Skeletal muscle tissue (tissue), 4 donors: ENCODE data around the gene TM9SF2. TPM values are rescaled to one million over a fixed set of nuclear protein-coding genes. Genes with fewer than 3 reads are reported as not detected.
"Not testable (repeated sequence)": the region's sequence is repeated elsewhere in the genome, so short reads cannot be mapped to it uniquely, and the experiment has no call there.

Experiments used
- H3K27ac ChIP-seq: one replicate; pipeline ENCODE4 v1.7.0; 2013; ENCODE audit warnings: mild to moderate bottlenecking, low read depth, low read length, inconsistent platforms
- H3K27me3 ChIP-seq, 3 donors: one replicate each; pipeline ENCODE4 v1.7.0; 2013; ENCODE audit warnings: low read length in 3 of 3; ENCODE audit not compliant: control insufficient read depth in 3 of 3, insufficient read depth in 3 of 3
- H3K36me3 ChIP-seq, 3 donors: one replicate each; pipeline ENCODE4 v1.7.0; 2013; ENCODE audit warnings: low read length in 3 of 3; ENCODE audit not compliant: control insufficient read depth in 3 of 3, insufficient read depth in 3 of 3
- H3K4me1 ChIP-seq, 3 donors: one replicate each; pipeline ENCODE4 v1.7.0; 2013; ENCODE audit warnings: low read length in 3 of 3, mild to moderate bottlenecking in 3 of 3; ENCODE audit not compliant: control insufficient read depth in 3 of 3, insufficient read depth in 3 of 3
- H3K4me3 ChIP-seq, 3 donors: one replicate each; pipeline ENCODE4 v1.7.0; 2013; ENCODE audit warnings: low read length in 3 of 3
- H3K9ac ChIP-seq, 3 donors: one replicate each; pipeline ENCODE4 v1.7.0; 2013; ENCODE audit warnings: low read length in 3 of 3, mild to moderate bottlenecking in 3 of 3, moderate library complexity in 2 of 3, low read depth in 1 of 3
- H3K9me3 ChIP-seq, 3 donors: one replicate each; pipeline ENCODE4 v1.7.0; 2013; ENCODE audit warnings: low read length in 3 of 3; ENCODE audit not compliant: control insufficient read depth in 3 of 3
- total RNA-seq: library from RNA; depleted of rRNA; stranded (reverse); fragments of >200 nt; gene quantifications from one replicate; pipeline ENCODE4 v1.2.3, GENCODE V29; 2014
- donor health status: Osteomylitis.

Gene TM9SF2
- total RNA-seq, 1 donor from 2014 or later: 116 TPM

GRCh38 chr13:99568901-99569300 lies 67.6 kb downstream of the TM9SF2 start:
- not testable (repeated sequence) for H3K4me3 ChIP-seq, H3K4me1 ChIP-seq, H3K9me3 ChIP-seq, H3K27me3 ChIP-seq, H3K27ac ChIP-seq, H3K36me3 ChIP-seq, H3K9ac ChIP-seq

- H3K4me3 ChIP-seq: no peak overlapping the region
Measured at GRCh38 chr13:99572131-99572530, 70.9 kb downstream of the TM9SF2 start.

GRCh38 chr13:99572921-99573320 lies 71.6 kb downstream of the TM9SF2 start:
- H3K27me3 ChIP-seq: peaks cover 4 to 8% (median 6%) of the 10 kb centered on the region in 3 donors
- H3K36me3 ChIP-seq: no peaks in the 10 kb centered on the region
- no peaks in the 10 kb centered on the region for H3K9me3 ChIP-seq
- no peak overlapping the region for H3K9ac ChIP-seq
- no peak overlapping the region for H3K27ac ChIP-seq
- no peaks in the 10 kb centered on the region for H3K4me1 ChIP-seq
- H3K4me3 ChIP-seq: no peak overlapping the region

More at GRCh38 chr13:99572131-99572530, 70.9 kb downstream of the TM9SF2 start:
- no peaks in the 10 kb centered on the region for H3K36me3 ChIP-seq
- no peak overlapping the region for H3K27ac ChIP-seq
- H3K9ac ChIP-seq: no peak overlapping the region
- H3K4me1 ChIP-seq: no peaks in the 10 kb centered on the region
- peaks cover 4 to 8% (median 6%) of the 10 kb centered on the region in 3 donors for H3K27me3 ChIP-seq
- H3K9me3 ChIP-seq: no peaks in the 10 kb centered on the region

- H3K4me1 ChIP-seq: no peaks in the 10 kb centered on the region
- H3K36me3 ChIP-seq: no peaks in the 10 kb centered on the region
- H3K27ac ChIP-seq: no peak overlapping the region
- H3K27me3 ChIP-seq: peaks cover 4 to 8% (median 6%) of the 10 kb centered on the region in 3 donors
- H3K9me3 ChIP-seq: no peaks in the 10 kb centered on the region
- H3K4me3 ChIP-seq: no peak overlapping the region
- H3K9ac ChIP-seq: no peak overlapping the region
Measured at GRCh38 chr13:99575376-99576120, 74.3 kb downstream of the TM9SF2 start.

- Histone ChIP-seq H3K9ac (no peak overlapping the region), H3K36me3 (no peaks in the 10 kb centered on the region), H3K27me3 (peaks cover 4 to 8% (median 6%) of the 10 kb centered on the region in 3 donors), H3K4me1 (no peaks in the 10 kb centered on the region), H3K27ac (no peak overlapping the region), H3K9me3 (no peaks in the 10 kb centered on the region), H3K4me3 (no peak overlapping the region)
Measured at GRCh38 chr13:99577934-99578917, 77.0 kb downstream of the TM9SF2 start.

GRCh38 chr13:99580500-99581268 lies 79.4 kb downstream of the TM9SF2 start:
- no peaks in the 10 kb centered on the region for H3K36me3 ChIP-seq
- H3K4me1 ChIP-seq: no peaks in the 10 kb centered on the region
- H3K9ac ChIP-seq: no peak overlapping the region
- H3K9me3 ChIP-seq: no peaks in the 10 kb centered on the region
- H3K27me3 ChIP-seq: peaks cover 0 to 4% (median under 1%) of the 10 kb centered on the region in 3 donors
- H3K4me3 ChIP-seq: no peak overlapping the region
- H3K27ac ChIP-seq: no peak overlapping the region

- H3K4me1 ChIP-seq: no peaks in the 10 kb centered on the region
- H3K9me3 ChIP-seq: no peaks in the 10 kb centered on the region
- H3K36me3 ChIP-seq: no peaks in the 10 kb centered on the region
- H3K27me3 ChIP-seq: no peaks in the 10 kb centered on the region
- no peak overlapping the region for H3K9ac ChIP-seq
- no peak overlapping the region for H3K27ac ChIP-seq
- no peak overlapping the region for H3K4me3 ChIP-seq
Measured at GRCh38 chr13:99582511-99582910, 81.2 kb downstream of the TM9SF2 start.

- H3K4me1 ChIP-seq: peaks cover 4 to 6% (median 6%) of the 10 kb centered on the region in 3 donors
- no peak overlapping the region for H3K27ac ChIP-seq
- H3K36me3 ChIP-seq: no peaks in the 10 kb centered on the region
- H3K4me3 ChIP-seq: no peak overlapping the region
- H3K27me3 ChIP-seq: no peaks in the 10 kb centered on the region
- H3K9ac ChIP-seq: no peak overlapping the region
- H3K9me3 ChIP-seq: no peaks in the 10 kb centered on the region
Measured at GRCh38 chr13:99585609-99586008, 84.3 kb downstream of the TM9SF2 start.

- Histone ChIP-seq H3K27ac (no peak overlapping the region), H3K4me1 (peaks cover 4 to 6% (median 6%) of the 10 kb centered on the region in 3 donors), H3K9me3 (no peaks in the 10 kb centered on the region), H3K27me3 (no peaks in the 10 kb centered on the region), H3K4me3 (no peak overlapping the region), H3K36me3 (no peaks in the 10 kb centered on the region), H3K9ac (no peak overlapping the region)
Measured at GRCh38 chr13:99587021-99587420, 85.7 kb downstream of the TM9SF2 start.
